Measurements from ENCODE around the gene EPS8L2. TPM values are rescaled to one million over a fixed set of nuclear protein-coding genes. Genes with fewer than 3 reads are reported as not detected.

Gene EPS8L2
- total and polyA plus RNA-seq, 2 of the 8 experiments (the other 6 are each of a cell fraction or from before 2014, with no cell fraction given) = 38.5 to 57.0 TPM

DNA sequence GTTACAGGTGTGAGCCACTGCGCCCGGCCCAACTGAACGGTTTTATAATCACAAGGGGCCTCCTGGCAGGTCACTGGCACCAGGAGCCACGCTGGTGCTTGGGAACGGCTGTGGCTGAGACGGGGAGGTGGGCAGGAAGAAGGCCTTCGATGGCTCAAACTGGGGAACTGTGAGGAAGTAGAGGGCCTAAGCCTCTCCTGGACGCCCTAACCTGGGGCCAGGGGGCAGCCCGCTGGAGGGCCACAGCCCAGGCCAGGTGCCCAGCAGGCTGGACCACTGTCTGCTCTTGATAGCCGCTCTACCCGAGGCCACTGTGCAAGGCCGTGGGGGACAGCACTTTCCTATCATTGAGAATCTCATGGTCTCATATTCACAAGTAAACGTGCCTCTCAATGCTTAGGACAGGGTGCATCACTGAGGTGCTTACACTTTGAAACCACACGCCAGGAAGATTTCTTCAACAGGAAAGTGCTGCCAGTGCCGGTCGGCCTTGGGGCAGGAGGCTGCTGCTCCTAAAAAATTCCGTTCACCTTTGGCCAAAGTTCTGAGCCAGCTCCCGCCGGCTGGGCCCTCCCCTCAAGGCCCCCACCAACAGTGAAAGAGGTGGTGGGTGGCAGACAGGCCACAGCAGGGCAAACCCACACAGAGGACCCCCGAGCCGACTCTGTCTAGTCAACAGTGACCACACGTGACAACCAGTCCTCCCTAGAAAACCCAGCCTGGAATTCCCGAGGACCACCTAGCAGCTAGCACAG, 64.0 kb downstream of the EPS8L2 start:
- H4K8ac ChIP-seq (ENCODE audit: extremely low read depth, insufficient read depth, low read length) = no peak overlapping the region
- H2BK12ac ChIP-seq (ENCODE audit: low read depth, low read length) = no peak overlapping the region
- no peak overlapping the region for H2BK5ac ChIP-seq (ENCODE audit: low read depth, low read length)
- 91% methylated on average over 23 of the region's 23 CpGs; no CpG with 5 or more reads in 1 of the 2 experiments for WGBS, 2 experiments (ENCODE audit: extremely low coverage in 1 of 2, insufficient coverage in 1 of 2, insufficient read length in 1 of 2, insufficient replicate concordance in 2 of 2, low coverage in 1 of 2, low lambda C conversion rate in 2 of 2, missing lambda C conversion rate in 1 of 2)
- no peak for DNase-seq (ENCODE audit: low read depth in 1 of 2, low spot score in 2 of 2)
- no peak overlapping the region for H3K4ac ChIP-seq (replicated peaks; ENCODE audit: insufficient read length, low read depth, low read length)
- H2BK20ac ChIP-seq (ENCODE audit: low read length) = no peak overlapping the region
- H3K56ac ChIP-seq (replicated peaks; ENCODE audit: insufficient read length, low read depth, low read length) = no peak overlapping the region
- no peak overlapping the region for H3K23ac ChIP-seq (ENCODE audit: insufficient read length)
- H3K9me3 ChIP-seq (ENCODE audit: insufficient read depth in 2 of 2, low read depth in 1 of 2, low read length in 1 of 2) = no peaks in the 10 kb centered on the region
- H3K4me3 ChIP-seq (ENCODE audit: extremely low read depth in 1 of 4, insufficient read depth in 2 of 4, low read depth in 3 of 4, low read length in 4 of 4) = no peak overlapping the region
- peaks cover 8 to 29% (median 23%) of the 10 kb centered on the region in 4 experiments; a peak in 7 of 8 replicates for H3K36me3 ChIP-seq (ENCODE audit: control insufficient read depth in 2 of 4, insufficient read depth in 4 of 4, low read length in 3 of 4)
- H4K20me1 ChIP-seq (replicated peaks in 1 of 2; ENCODE audit: control insufficient read depth in 1 of 2, insufficient read depth in 2 of 2, low read length in 2 of 2) = peaks cover 12 to 33% of the 10 kb centered on the region in 2 experiments
- no peak overlapping the region for H4K91ac ChIP-seq (replicated peaks; ENCODE audit: insufficient read length, low read length)
- H3K18ac ChIP-seq (ENCODE audit: extremely low read depth, low read length) = no peak overlapping the region
- no peaks in the 10 kb centered on the region for H3K27me3 ChIP-seq (replicated peaks in 1 of 4; ENCODE audit: control insufficient read depth in 3 of 4, extremely low read depth in 1 of 4, insufficient read depth in 3 of 4, low read length in 3 of 4)
- H2AFZ ChIP-seq (ENCODE audit: low read length) = no peak overlapping the region
- ChIA-PET POLR2A (ENCODE audit: partially characterized antibody) (interaction anchor here (1.2 to 35.3 kb wide), 5 partner anchors 13 to 45 kb away, joined by 3 to 636 read pairs (median 4); partner anchors contain the start of gene TALDO1), CTCF (ENCODE audit: partially characterized antibody) (interaction anchor here (1.3 to 2.6 kb wide), 5 partner anchors 12 to 44 kb away, joined by 3 to 7 read pairs (median 5); no protein-coding TSS in a partner anchor)
- no peak overlapping the region for H3K4me2 ChIP-seq (ENCODE audit: insufficient read depth in 1 of 2, low read depth in 2 of 2, low read length in 2 of 2)
- H3K79me1 ChIP-seq (ENCODE audit: low read depth, low read length) = peaks cover 3% of the 10 kb centered on the region; the same call in 1 of the 2 replicates
- peaks cover 1 to 25% of the 10 kb centered on the region in 2 experiments; a peak in 3 of 4 replicates for H3K79me2 ChIP-seq (ENCODE audit: control insufficient read depth in 1 of 2, insufficient read depth in 2 of 2, low read length in 2 of 2)
- no peak overlapping the region for H3K14ac ChIP-seq (ENCODE audit: insufficient read length)
- H3K9ac ChIP-seq (replicated peaks in 1 of 4; ENCODE audit: extremely low read depth in 1 of 4, low read depth in 3 of 4, low read length in 3 of 4) = no peak overlapping the region
- no peak overlapping the region for H2AK5ac ChIP-seq (ENCODE audit: low read depth, low read length)
- no peak overlapping the region for H4K5ac ChIP-seq (ENCODE audit: insufficient read length, low read depth, low read length)
- H3K23me2 ChIP-seq (ENCODE audit: low read depth, low read length) = no peaks in the 10 kb centered on the region
- TF ChIP-seq, protein P1, sequence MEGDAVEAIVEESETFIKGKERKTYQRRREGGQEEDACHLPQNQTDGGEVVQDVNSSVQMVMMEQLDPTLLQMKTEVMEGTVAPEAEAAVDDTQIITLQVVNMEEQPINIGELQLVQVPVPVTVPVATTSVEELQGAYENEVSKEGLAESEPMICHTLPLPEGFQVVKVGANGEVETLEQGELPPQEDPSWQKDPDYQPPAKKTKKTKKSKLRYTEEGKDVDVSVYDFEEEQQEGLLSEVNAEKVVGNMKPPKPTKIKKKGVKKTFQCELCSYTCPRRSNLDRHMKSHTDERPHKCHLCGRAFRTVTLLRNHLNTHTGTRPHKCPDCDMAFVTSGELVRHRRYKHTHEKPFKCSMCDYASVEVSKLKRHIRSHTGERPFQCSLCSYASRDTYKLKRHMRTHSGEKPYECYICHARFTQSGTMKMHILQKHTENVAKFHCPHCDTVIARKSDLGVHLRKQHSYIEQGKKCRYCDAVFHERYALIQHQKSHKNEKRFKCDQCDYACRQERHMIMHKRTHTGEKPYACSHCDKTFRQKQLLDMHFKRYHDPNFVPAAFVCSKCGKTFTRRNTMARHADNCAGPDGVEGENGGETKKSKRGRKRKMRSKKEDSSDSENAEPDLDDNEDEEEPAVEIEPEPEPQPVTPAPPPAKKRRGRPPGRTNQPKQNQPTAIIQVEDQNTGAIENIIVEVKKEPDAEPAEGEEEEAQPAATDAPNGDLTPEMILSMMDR (IDR thresholded peaks at IDR 0.05; ENCODE audit: control extremely low read depth in 1 of 3, insufficient read depth in 1 of 3, low read depth in 1 of 3, low read length in 3 of 3) = no peak
- no peak for TF ChIP-seq TCF12 (IDR thresholded peaks at IDR 0.05; ENCODE audit: low read depth, low read length)
- TF ChIP-seq HDAC2 (IDR thresholded peaks at IDR 0.05; ENCODE audit: borderline replicate concordance in 1 of 2, low read depth in 2 of 2, low read length in 2 of 2) = no peak
- TF ChIP-seq RXRA (IDR thresholded peaks at IDR 0.05; ENCODE audit: insufficient read depth, low read depth, low read length) = no peak
- no peak for TF ChIP-seq POLR2A (IDR thresholded peaks at IDR 0.05; ENCODE audit: control extremely low read depth in 1 of 2, low read depth in 2 of 2, low read length in 2 of 2)
- no peak for TF ChIP-seq TBP (IDR thresholded peaks at IDR 0.05; ENCODE audit: low read depth, low read length)
- TF ChIP-seq SIRT6 (IDR thresholded peaks at IDR 0.05; ENCODE audit: low read length) = no peak
- no peak for TF ChIP-seq SIN3A (conservative IDR thresholded peaks at IDR 0.05 in 1 of 2, IDR thresholded peaks at IDR 0.05 in 1 of 2; ENCODE audit: low read depth in 1 of 2, low read length in 2 of 2)
- no peak for TF ChIP-seq KDM5A (IDR thresholded peaks at IDR 0.05; ENCODE audit: low read length)
- TF ChIP-seq CHD2 (IDR thresholded peaks at IDR 0.05; ENCODE audit: low read length) = no peak
- no peak overlapping the region for H3K27ac ChIP-seq (ENCODE audit: low read depth, low read length)
- H3K4me1 ChIP-seq (replicated peaks in 1 of 4; ENCODE audit: control insufficient read depth in 3 of 4, insufficient read depth in 4 of 4, low read length in 3 of 4) = peaks cover 0 to 4% (median 0%) of the 10 kb centered on the region in 4 experiments; a peak in 3 of 7 replicates
- H2BK120ac ChIP-seq (replicated peaks; ENCODE audit: low read depth, low read length) = no peak overlapping the region
- no peak overlapping the region for H2BK15ac ChIP-seq (ENCODE audit: low read length)
- FAIRE-seq = no peak

Measured in H1 (cell line).